Gastroesophageal sphincter (tissue), 4 donors: ENCODE data around the gene XXYLT1. TPM values are rescaled to one million over a fixed set of nuclear protein-coding genes. Genes with fewer than 3 reads are reported as not detected.

Source experiments
- ATAC-seq: fragments of 150-250 bp; one replicate; pipeline ENCODE4 v1.9.1; 2016; ENCODE audit warnings: mild to moderate bottlenecking, moderate library complexity
- H3K27ac ChIP-seq, 4 donors: fragments of 200-600 bp; sonication (generic) in 3 of 4; 1 replicate in 3 of 4; 2 replicates in 1 of 4; pipeline ENCODE4 v1.5.1; 2016 to 2019
- H3K27me3 ChIP-seq: fragments of 200-600 bp; sonication (generic); one replicate; pipeline ENCODE4 v1.5.1; 2019
- H3K36me3 ChIP-seq, 2 donors: fragments of 200-600 bp; sonication (generic); one replicate each; pipeline ENCODE4 v1.5.1; 2019; ENCODE audit warnings: control low read depth in 1 of 2
- H3K4me1 ChIP-seq, 3 donors: fragments of 200-600 bp; sonication (generic); 1 replicate in 2 of 3; 2 replicates in 1 of 3; pipeline ENCODE4 v1.5.1; 2016 to 2019; ENCODE audit warnings: control low read depth in 2 of 3
- H3K4me3 ChIP-seq, 2 donors: fragments of 200-600 bp; sonication (generic); one replicate each; pipeline ENCODE4 v1.5.1; 2019; ENCODE audit warnings: mild to moderate bottlenecking in 1 of 2, moderate library complexity in 1 of 2
- H3K9me3 ChIP-seq, 3 donors: fragments of 200-600 bp; sonication (generic); one replicate each; pipeline ENCODE4 v1.5.1; 2017 to 2019; ENCODE audit warnings: control low read depth in 2 of 3
- EP300 ChIP-seq: sonication (generic); formaldehyde crosslinking; IDR thresholded peaks from one replicate; pipeline ENCODE4 v1.6.1; 2017; ENCODE audit warnings: antibody characterized with exemption, mild to moderate bottlenecking
- POLR2A ChIP-seq, 2 donors: fragments of 450-650 bp; IDR thresholded peaks; one replicate each; pipeline ENCODE4 v1.6.1; 2017; ENCODE audit warnings: antibody characterized with exemption in 2 of 2, mild to moderate bottlenecking in 2 of 2, moderate library complexity in 1 of 2
- POLR2AphosphoS5 ChIP-seq: sonication (generic); formaldehyde crosslinking; IDR thresholded peaks from one replicate; pipeline ENCODE4 v1.6.1; 2017; ENCODE audit warnings: antibody characterized with exemption
- WGBS, 2 donors: methylation state at CpG; one replicate each; pipeline ENCODE4 v1.1.5; 2018; ENCODE audit warnings: low coverage in 1 of 2; 5-methylcytosine and 5-hydroxymethylcytosine counted together
- total RNA-seq, 4 donors: library from RNA; depleted of rRNA; stranded (reverse); fragments of >200 nt; gene quantifications; one replicate each; pipeline ENCODE4 v1.1.0, GENCODE V29; 2016
- TF ChIP-seq, protein P1 (sequence below), 4 experiments: fragments of 200-600 bp in 2 of 4; fragments of 450-650 bp in 2 of 4; sonication (generic) in 1 of 4; IDR thresholded peaks; one replicate each; pipeline ENCODE4 v1.5.1; 2017 to 2019; ENCODE audit warnings: antibody characterized with exemption in 4 of 4, mild to moderate bottlenecking in 2 of 4, moderate library complexity in 2 of 4

The XXYLT1 gene
- total RNA-seq, 4 donors from 2014 or later, result 10.1 to 14.0 (median 12.5) TPM

DNA sequence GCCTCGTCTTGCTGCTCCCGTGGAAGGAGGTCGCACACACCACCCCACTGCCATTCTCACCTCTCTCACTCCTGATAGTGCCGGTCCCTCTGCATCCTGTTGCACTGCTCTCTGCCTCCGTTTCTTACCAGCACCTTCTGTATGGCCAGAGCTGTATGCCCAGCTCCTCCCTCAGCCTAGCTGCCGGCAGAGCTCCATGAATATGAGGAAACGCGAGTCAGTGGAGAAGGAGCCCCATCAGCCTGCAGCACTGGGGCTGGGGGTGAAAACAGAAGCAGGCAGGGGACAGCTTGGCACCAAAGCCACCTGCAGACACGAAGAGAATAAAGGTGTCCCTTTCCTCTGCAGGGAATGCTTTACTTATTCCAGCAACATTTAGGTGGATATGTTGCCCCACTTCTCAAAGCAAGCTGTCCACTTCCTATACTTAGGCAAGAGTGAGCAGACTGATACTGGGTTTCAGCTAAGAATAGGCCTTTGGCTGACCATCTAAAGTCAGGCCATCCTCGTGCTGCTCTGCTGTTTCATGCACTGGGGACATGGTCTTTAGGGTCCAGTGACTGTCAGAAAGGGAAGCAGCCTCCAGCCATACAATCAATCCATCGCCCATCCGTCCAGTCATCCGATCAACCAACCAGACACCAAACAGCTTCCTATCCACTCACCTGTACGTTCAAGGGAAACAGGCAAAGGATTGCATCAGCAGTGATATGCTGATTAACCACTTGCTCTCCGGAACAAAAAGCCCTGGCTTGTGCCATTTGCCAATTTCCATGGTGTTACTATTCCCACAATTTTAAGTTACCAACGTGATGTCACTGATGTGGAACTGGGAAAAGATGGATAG lies 222.7 kb downstream of the XXYLT1 start:
- no peak for ATAC-seq

DNA sequence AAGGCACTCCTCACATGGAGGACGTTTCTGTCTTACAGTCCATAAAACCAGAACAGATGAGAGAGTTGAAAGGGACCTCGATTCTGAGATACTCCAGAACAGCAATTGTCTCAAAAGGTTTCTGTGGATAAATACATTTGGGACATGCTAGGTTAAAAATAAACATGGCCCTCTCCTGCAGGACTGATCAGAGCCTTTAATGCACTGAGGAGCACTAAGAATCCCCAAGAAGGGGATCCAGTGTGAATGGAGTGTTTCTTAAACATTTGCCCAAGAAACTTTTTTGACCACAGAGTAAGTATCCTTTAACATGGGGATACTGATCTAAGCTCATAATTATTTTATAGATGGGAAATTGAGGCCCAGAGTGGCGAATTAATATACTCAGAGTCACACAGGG lies 223.4 kb downstream of the XXYLT1 start:
- no peaks in the 10 kb centered on the region for H3K36me3 ChIP-seq
- H3K4me3 ChIP-seq, result no peak overlapping the region
- H3K9me3 ChIP-seq, result no peaks in the 10 kb centered on the region
- no peak for TF ChIP-seq EP300
- TF ChIP-seq, protein P1, sequence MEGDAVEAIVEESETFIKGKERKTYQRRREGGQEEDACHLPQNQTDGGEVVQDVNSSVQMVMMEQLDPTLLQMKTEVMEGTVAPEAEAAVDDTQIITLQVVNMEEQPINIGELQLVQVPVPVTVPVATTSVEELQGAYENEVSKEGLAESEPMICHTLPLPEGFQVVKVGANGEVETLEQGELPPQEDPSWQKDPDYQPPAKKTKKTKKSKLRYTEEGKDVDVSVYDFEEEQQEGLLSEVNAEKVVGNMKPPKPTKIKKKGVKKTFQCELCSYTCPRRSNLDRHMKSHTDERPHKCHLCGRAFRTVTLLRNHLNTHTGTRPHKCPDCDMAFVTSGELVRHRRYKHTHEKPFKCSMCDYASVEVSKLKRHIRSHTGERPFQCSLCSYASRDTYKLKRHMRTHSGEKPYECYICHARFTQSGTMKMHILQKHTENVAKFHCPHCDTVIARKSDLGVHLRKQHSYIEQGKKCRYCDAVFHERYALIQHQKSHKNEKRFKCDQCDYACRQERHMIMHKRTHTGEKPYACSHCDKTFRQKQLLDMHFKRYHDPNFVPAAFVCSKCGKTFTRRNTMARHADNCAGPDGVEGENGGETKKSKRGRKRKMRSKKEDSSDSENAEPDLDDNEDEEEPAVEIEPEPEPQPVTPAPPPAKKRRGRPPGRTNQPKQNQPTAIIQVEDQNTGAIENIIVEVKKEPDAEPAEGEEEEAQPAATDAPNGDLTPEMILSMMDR (IDR thresholded peaks at IDR 0.05), result no peak
- TF ChIP-seq POLR2AphosphoS5, result no peak
- TF ChIP-seq POLR2A (IDR thresholded peaks at IDR 0.05), result no peak
- WGBS, 2 donors, result 45 to 83% methylated on average over 1 to 2 of the region's 3 CpGs
- no peak overlapping the region for H3K27ac ChIP-seq
- H3K27me3 ChIP-seq, result peaks cover 4% of the 10 kb centered on the region
- H3K4me1 ChIP-seq, result no peaks in the 10 kb centered on the region
- ATAC-seq, result no peak

More for the DNA sequence above, 222.7 kb downstream of the XXYLT1 start:
- H3K36me3 ChIP-seq, result no peaks in the 10 kb centered on the region
- H3K27ac ChIP-seq, result no peak overlapping the region
- 63 to 85% methylated on average over 7 to 12 of the region's 16 CpGs for WGBS, 2 donors
- H3K4me3 ChIP-seq, result no peak overlapping the region
- H3K27me3 ChIP-seq, result peaks cover 4% of the 10 kb centered on the region
- no peaks in the 10 kb centered on the region for H3K4me1 ChIP-seq
- peaks cover 0 to 6% (median 0%) of the 10 kb centered on the region in 3 donors for H3K9me3 ChIP-seq
- TF ChIP-seq, protein P1 (IDR thresholded peaks at IDR 0.05), result no peak
- TF ChIP-seq EP300, result no peak
- no peak for TF ChIP-seq POLR2AphosphoS5
- no peak for TF ChIP-seq POLR2A (IDR thresholded peaks at IDR 0.05)

DNA sequence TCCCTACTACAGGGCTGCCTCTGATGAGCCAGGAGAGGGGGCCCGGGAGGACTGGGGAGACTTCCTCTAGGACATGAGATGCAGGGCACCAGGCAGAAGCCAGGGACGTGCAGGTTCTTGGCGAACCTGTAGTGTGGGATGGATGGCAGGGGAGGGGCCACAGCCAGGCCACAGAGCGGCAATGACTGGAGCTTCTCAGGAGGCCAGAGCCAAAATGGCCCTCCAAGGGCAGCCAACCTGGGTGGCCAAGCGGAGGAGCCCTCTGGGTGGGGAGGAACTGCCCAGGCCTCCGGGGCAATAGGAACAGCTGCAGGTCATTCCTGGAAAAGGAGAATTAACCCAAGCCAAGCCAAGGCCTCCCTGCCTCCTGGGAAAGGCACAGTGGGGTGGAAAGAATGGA lies 224.5 kb downstream of the XXYLT1 start:
- Histone ChIP-seq H3K27me3 (peaks cover 4% of the 10 kb centered on the region), H3K36me3 (no peaks in the 10 kb centered on the region), H3K27ac (no peak overlapping the region), H3K4me3 (no peak overlapping the region), H3K9me3 (no peaks in the 10 kb centered on the region), H3K4me1 (no peaks in the 10 kb centered on the region)
- TF ChIP-seq POLR2AphosphoS5 (no peak), EP300 (no peak), POLR2A (IDR thresholded peaks at IDR 0.05) (no peak)
- TF ChIP-seq, protein P1 (IDR thresholded peaks at IDR 0.05), result no peak
- no peak for ATAC-seq
- no CpG with 5 or more reads among the region's 6 CpGs for WGBS, 2 donors

DNA sequence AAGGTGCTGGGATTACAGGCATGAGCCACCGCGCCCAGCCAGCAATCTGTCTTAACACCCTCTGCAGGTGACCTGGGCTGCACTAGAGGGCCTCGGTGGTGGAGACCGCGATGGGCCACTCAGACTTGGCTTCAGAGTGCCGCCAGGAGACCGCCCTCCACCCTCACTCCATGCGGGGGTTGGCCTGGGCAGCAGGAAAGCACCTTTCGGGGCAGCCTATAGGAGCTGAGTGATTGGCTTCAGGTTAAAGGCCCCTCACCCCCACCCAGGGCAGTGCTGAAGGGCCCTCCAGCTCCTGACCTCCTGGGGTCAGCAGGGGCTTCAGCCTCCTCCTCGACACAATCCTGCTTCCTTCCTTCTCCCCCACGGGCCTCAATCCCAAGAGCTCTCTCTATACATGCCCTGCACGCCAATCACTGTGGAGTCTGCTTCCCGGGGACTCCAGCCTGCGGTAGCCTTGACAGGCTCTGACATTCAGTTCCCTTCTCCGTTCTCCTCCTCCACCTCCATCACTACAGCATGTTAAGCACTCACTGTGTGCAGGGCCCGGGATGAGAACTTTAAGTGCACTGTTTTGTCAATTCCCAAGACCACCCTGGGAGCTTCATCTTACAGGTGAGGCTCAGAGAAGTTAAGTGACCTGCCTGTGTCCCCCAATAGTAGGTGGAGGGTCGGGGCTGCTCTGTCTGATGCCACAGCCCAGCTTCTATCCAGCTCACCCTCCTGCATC lies 225.3 kb downstream of the XXYLT1 start:
- 75% methylated on average over 2 of the region's 17 CpGs; no CpG with 5 or more reads in 1 of the 2 donors for WGBS, 2 donors
- no peak for ATAC-seq

More for the DNA sequence above, 225.3 kb downstream of the XXYLT1 start:
- peaks cover 4% of the 10 kb centered on the region for H3K27me3 ChIP-seq
- H3K4me1 ChIP-seq, result no peaks in the 10 kb centered on the region
- H3K27ac ChIP-seq, result no peak overlapping the region
- no peak overlapping the region for H3K4me3 ChIP-seq
- H3K9me3 ChIP-seq, result no peaks in the 10 kb centered on the region
- H3K36me3 ChIP-seq, result no peaks in the 10 kb centered on the region
- TF ChIP-seq, protein P1 (IDR thresholded peaks at IDR 0.05), result no peak
- TF ChIP-seq POLR2A (IDR thresholded peaks at IDR 0.05) (no peak), EP300 (no peak), POLR2AphosphoS5 (no peak)
